HepG2 (cell line): ENCODE measurements around the gene TCF25. TPM values are rescaled to one million over a fixed set of nuclear protein-coding genes. Genes with fewer than 3 reads are reported as not detected.

Experiments
- CENPX ChIP-seq: sonication (generic); formaldehyde crosslinking; IDR thresholded peaks from 2 replicates; pipeline ENCODE4 v1.9.0; 2021; ENCODE audit warnings: mild to moderate bottlenecking, missing genetic modification reagents, moderate library complexity
- DR1 ChIP-seq: sonication (generic); formaldehyde crosslinking; IDR thresholded peaks from 2 replicates; pipeline ENCODE4 v1.8.0; 2021; ENCODE audit warnings: mild to moderate bottlenecking, missing genetic modification reagents, inconsistent platforms
- FOXM1 ChIP-seq: sonication (generic); formaldehyde crosslinking; IDR thresholded peaks from 2 replicates; pipeline ENCODE4 v1.5.0; 2020; ENCODE audit warnings: missing genetic modification reagents
- GABPA ChIP-seq, 2 experiments: IDR thresholded peaks; 2 replicates each; pipeline ENCODE4 v1.6.1; 2011 to 2016; ENCODE audit warnings: low read depth in 2 of 2, low read length in 1 of 2, missing biosample characterization in 1 of 2, missing genetic modification characterization in 1 of 2
- ISL2 ChIP-seq: sonication (generic); formaldehyde crosslinking; IDR thresholded peaks from 2 replicates; pipeline ENCODE4 v1.5.0; 2020; ENCODE audit warnings: missing genetic modification reagents
- KLF6 ChIP-seq: IDR thresholded peaks from 2 replicates; pipeline ENCODE4 v1.8.0; 2016; ENCODE audit warnings: missing biosample characterization, missing genetic modification reagents
- MTA1 ChIP-seq: sonication (generic); formaldehyde crosslinking; IDR thresholded peaks from 2 replicates; pipeline ENCODE4 v1.4.0; 2020; ENCODE audit warnings: missing genetic modification reagents, mild to moderate bottlenecking, borderline replicate concordance
- NCOR1 ChIP-seq: fragments of 200-600 bp; sonication (generic); IDR thresholded peaks from 2 replicates; pipeline ENCODE4 v1.7.0; 2017; ENCODE audit warnings: antibody characterized with exemption, low read length, borderline replicate concordance
- NFKBIZ ChIP-seq: IDR thresholded peaks from 2 replicates; pipeline ENCODE4 v1.6.1; 2018; ENCODE audit warnings: missing genetic modification reagents, missing compliant biosample characterization
- REXO4 ChIP-seq: sonication (generic); formaldehyde crosslinking; IDR thresholded peaks from 2 replicates; pipeline ENCODE4 v1.8.0; 2022; ENCODE audit warnings: missing genetic modification reagents, mild to moderate bottlenecking, borderline replicate concordance
- RFX3 ChIP-seq: IDR thresholded peaks from 2 replicates; pipeline ENCODE4 v1.6.1; 2016; ENCODE audit warnings: missing biosample characterization, missing genetic modification reagents
- RXRA ChIP-seq: sonication (generic); formaldehyde crosslinking; IDR thresholded peaks from 2 replicates; pipeline ENCODE4 v1.5.1; 2020; ENCODE audit warnings: missing genetic modification reagents
- SAP130 ChIP-seq: IDR thresholded peaks from 2 replicates; pipeline ENCODE4 v1.6.1; 2016; ENCODE audit warnings: low read depth
- SP5 ChIP-seq: IDR thresholded peaks from 2 replicates; pipeline ENCODE4 v1.6.1; 2016; ENCODE audit warnings: low read depth, borderline replicate concordance
- ZFYVE20 ChIP-seq: sonication (generic); formaldehyde crosslinking; IDR thresholded peaks from 2 replicates; pipeline ENCODE4 v1.8.0; 2023; ENCODE audit warnings: low read depth, mild to moderate bottlenecking, moderate library complexity, missing genetic modification reagents, borderline replicate concordance
- ZNF331 ChIP-seq: sonication (generic); formaldehyde crosslinking; IDR thresholded peaks from 2 replicates; pipeline ENCODE4 v1.4.0; 2020; ENCODE audit warnings: missing genetic modification reagents
- ZNF563 ChIP-seq: sonication (generic); formaldehyde crosslinking; IDR thresholded peaks from 2 replicates; pipeline ENCODE4 v1.8.0; 2022; ENCODE audit warnings: mild to moderate bottlenecking, moderate library complexity, missing genetic modification reagents
- ZNF891 ChIP-seq: sonication (generic); formaldehyde crosslinking; IDR thresholded peaks from 2 replicates; pipeline ENCODE4 v1.5.0; 2020; ENCODE audit warnings: mild to moderate bottlenecking, missing genetic modification reagents
- ZSCAN29 ChIP-seq: sonication (generic); formaldehyde crosslinking; conservative IDR thresholded peaks from 2 replicates; pipeline ENCODE4 v1.4.0; 2020; ENCODE audit warnings: mild to moderate bottlenecking, missing genetic modification reagents
- ZZZ3 ChIP-seq: sonication (generic); formaldehyde crosslinking; IDR thresholded peaks from 2 replicates; pipeline ENCODE4 v1.4.0; 2020; ENCODE audit warnings: missing genetic modification reagents, mild to moderate bottlenecking, borderline replicate concordance
- polyA plus RNA-seq, 8 experiments: library from polyadenylated mRNA; depleted of rRNA in 3 of 8; stranded (reverse) in 7 of 8; unstranded in 1 of 8; fragments of >200 nt; fragmentation: Illumina TruSeq in 4 of 8; extraction: Trizol in 4 of 8; gene quantifications; 2 replicates each; pipeline versions ENCODE4 v1.2.1 to v1.2.3, GENCODE V29; 2011 to 2016; ENCODE audit warnings: low read depth in 4 of 8, missing spikeins in 1 of 8, mixed read lengths in 1 of 8; ENCODE audit not compliant: insufficient read depth in 1 of 8
- total RNA-seq, 5 experiments: library from RNA; depleted of rRNA; stranded (reverse); fragments of >200 nt; fragmentation: Illumina TruSeq; extraction: Trizol; gene quantifications; 2 replicates each; pipeline ENCODE4 v1.2.3, GENCODE V29; 2016; ENCODE audit warnings: low read depth in 1 of 5
- TF ChIP-seq, protein P1 (sequence below): sonication (generic); formaldehyde crosslinking; IDR thresholded peaks from 2 replicates; pipeline ENCODE4 v1.5.1; 2020; ENCODE audit warnings: mild to moderate bottlenecking, missing genetic modification reagents, borderline replicate concordance

Gene TCF25
- total and polyA plus RNA-seq, 2 of the 13 experiments (the other 11 are each of a cell fraction or from before 2014, with no cell fraction given): 138 to 206 TPM

DNA sequence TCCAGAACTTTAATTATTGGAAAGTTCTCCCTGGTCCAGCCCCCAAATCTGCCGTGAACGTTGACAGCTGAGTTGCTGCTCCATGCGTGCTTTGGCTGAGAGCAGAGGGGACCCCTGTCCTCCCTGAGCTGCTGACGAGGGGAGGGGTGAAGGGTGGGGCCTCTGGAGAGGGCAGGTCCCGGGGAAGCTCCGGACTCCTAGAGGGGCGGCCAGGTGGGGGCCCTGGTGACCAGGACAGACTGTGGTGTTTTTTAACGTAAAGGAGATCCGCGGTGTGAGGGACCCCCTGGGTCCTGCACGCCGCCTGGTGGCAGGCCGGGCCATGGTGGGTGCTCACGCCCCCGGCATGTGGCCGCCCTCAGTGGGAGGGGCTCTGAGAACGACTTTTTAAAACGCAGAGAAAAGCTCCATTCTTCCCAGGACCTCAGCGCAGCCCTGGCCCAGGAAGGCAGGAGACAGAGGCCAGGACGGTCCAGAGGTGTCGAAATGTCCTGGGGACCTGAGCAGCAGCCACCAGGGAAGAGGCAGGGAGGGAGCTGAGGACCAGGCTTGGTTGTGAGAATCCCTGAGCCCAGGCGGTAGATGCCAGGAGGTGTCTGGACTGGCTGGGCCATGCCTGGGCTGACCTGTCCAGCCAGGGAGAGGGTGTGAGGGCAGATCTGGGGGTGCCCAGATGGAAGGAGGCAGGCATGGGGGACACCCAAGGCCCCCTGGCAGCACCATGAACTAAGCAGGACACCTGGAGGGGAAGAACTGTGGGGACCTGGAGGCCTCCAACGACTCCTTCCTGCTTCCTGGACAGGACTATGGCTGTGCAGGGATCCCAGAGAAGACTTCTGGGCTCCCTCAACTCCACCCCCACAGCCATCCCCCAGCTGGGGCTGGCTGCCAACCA lies 45.3 kb downstream of the TCF25 start, which contains the start of gene MC1R (continued):
- TF ChIP-seq ZNF891 (CRISPR knock-in tag) (peak; percentile 74), ZZZ3 (CRISPR knock-in tag) (0 out of 2 replicates have a peak, but pooled peaks have one; percentile 13), RFX3 (CRISPR knock-in tag) (0 out of 2 replicates have a peak, but pooled peaks have one; percentile 41), GABPA (IDR thresholded peaks at IDR 0.05; ENCODE audit: low read depth, low read length) (no peak), GABPA (CRISPR knock-in tag; IDR thresholded peaks at IDR 0.05; ENCODE audit: low read depth) (no peak), NFKBIZ (peak; percentile 64; the same call in 1 of the 2 replicates), ZSCAN29 (CRISPR knock-in tag) (no peak), ZNF563 (peak; percentile 77; the same call in 1 of the 2 replicates), KLF6 (peak; percentile 59; the same call in 1 of the 2 replicates), MTA1 (no peak; the same call in 1 of the 2 replicates), ZFYVE20 (CRISPR knock-in tag) (no peak), SP5 (peak; percentile 85), RXRA (CRISPR knock-in tag) (no peak; the same call in none of the 2 replicates), DR1 (CRISPR knock-in tag) (peak; percentile 92), CENPX (CRISPR knock-in tag) (no peak), SAP130 (peak; percentile 91), ISL2 (CRISPR knock-in tag) (no peak; the same call in 1 of the 2 replicates), NCOR1 (no peak; the same call in 1 of the 2 replicates), FOXM1 (no peak), ZNF331 (CRISPR knock-in tag) (peak; percentile 83; the same call in 1 of the 2 replicates), REXO4 (CRISPR knock-in tag) (no peak; the same call in 1 of the 2 replicates)
- TF ChIP-seq, protein P1, sequence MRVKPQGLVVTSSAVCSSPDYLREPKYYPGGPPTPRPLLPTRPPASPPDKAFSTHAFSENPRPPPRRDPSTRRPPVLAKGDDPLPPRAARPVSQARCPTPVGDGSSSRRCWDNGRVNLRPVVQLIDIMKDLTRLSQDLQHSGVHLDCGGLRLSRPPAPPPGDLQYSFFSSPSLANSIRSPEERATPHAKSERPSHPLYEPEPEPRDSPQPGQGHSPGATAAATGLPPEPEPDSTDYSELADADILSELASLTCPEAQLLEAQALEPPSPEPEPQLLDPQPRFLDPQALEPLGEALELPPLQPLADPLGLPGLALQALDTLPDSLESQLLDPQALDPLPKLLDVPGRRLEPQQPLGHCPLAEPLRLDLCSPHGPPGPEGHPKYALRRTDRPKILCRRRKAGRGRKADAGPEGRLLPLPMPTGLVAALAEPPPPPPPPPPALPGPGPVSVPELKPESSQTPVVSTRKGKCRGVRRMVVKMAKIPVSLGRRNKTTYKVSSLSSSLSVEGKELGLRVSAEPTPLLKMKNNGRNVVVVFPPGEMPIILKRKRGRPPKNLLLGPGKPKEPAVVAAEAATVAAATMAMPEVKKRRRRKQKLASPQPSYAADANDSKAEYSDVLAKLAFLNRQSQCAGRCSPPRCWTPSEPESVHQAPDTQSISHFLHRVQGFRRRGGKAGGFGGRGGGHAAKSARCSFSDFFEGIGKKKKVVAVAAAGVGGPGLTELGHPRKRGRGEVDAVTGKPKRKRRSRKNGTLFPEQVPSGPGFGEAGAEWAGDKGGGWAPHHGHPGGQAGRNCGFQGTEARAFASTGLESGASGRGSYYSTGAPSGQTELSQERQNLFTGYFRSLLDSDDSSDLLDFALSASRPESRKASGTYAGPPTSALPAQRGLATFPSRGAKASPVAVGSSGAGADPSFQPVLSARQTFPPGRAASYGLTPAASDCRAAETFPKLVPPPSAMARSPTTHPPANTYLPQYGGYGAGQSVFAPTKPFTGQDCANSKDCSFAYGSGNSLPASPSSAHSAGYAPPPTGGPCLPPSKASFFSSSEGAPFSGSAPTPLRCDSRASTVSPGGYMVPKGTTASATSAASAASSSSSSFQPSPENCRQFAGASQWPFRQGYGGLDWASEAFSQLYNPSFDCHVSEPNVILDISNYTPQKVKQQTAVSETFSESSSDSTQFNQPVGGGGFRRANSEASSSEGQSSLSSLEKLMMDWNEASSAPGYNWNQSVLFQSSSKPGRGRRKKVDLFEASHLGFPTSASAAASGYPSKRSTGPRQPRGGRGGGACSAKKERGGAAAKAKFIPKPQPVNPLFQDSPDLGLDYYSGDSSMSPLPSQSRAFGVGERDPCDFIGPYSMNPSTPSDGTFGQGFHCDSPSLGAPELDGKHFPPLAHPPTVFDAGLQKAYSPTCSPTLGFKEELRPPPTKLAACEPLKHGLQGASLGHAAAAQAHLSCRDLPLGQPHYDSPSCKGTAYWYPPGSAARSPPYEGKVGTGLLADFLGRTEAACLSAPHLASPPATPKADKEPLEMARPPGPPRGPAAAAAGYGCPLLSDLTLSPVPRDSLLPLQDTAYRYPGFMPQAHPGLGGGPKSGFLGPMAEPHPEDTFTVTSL (CRISPR knock-in tag): peak; percentile 24; the same call in 1 of the 2 replicates
